HEK293T (cell line): ENCODE data around the gene IER5.

ENCODE experiments used
- ARNT ChIP-seq: fragments of 450-650 bp; IDR thresholded peaks from 2 replicates; pipeline ENCODE4 v1.6.1; 2017; ENCODE audit warnings: mild to moderate bottlenecking
- BHLHE40 ChIP-seq: fragments of 450-650 bp; IDR thresholded peaks from 2 replicates; pipeline ENCODE4 v1.6.1; 2016; ENCODE audit warnings: mild to moderate bottlenecking, moderate library complexity, borderline replicate concordance
- CTBP1 ChIP-seq: fragments of 450-650 bp; IDR thresholded peaks from 2 replicates; pipeline ENCODE4 v1.6.1; 2016; ENCODE audit warnings: borderline replicate concordance
- ELF4 ChIP-seq: fragments of 450-650 bp; IDR thresholded peaks from 2 replicates; pipeline ENCODE4 v1.6.1; 2017; ENCODE audit warnings: antibody characterized with exemption
- FOXM1 ChIP-seq: fragments of 450-650 bp; IDR thresholded peaks from 2 replicates; pipeline ENCODE4 v1.6.1; 2017; ENCODE audit warnings: mild to moderate bottlenecking, borderline replicate concordance
- HDGF ChIP-seq: fragments of 450-650 bp; IDR thresholded peaks from 2 replicates; pipeline ENCODE4 v1.6.1; 2017; ENCODE audit warnings: antibody characterized with exemption, borderline replicate concordance
- L3MBTL2 ChIP-seq: fragments of 450-650 bp; conservative IDR thresholded peaks from 2 replicates; pipeline ENCODE4 v1.6.1; 2016; ENCODE audit warnings: mild to moderate bottlenecking
- NFRKB ChIP-seq: fragments of 450-650 bp; IDR thresholded peaks from 2 replicates; pipeline ENCODE4 v1.6.1; 2016; ENCODE audit warnings: mild to moderate bottlenecking, moderate library complexity
- SP1 ChIP-seq: fragments of 450-650 bp; IDR thresholded peaks from 2 replicates; pipeline ENCODE4 v1.6.1; 2017
- SUZ12 ChIP-seq: fragments of 450-650 bp; IDR thresholded peaks from 2 replicates; pipeline ENCODE4 v1.6.1; 2016; ENCODE audit warnings: mild to moderate bottlenecking

DNA sequence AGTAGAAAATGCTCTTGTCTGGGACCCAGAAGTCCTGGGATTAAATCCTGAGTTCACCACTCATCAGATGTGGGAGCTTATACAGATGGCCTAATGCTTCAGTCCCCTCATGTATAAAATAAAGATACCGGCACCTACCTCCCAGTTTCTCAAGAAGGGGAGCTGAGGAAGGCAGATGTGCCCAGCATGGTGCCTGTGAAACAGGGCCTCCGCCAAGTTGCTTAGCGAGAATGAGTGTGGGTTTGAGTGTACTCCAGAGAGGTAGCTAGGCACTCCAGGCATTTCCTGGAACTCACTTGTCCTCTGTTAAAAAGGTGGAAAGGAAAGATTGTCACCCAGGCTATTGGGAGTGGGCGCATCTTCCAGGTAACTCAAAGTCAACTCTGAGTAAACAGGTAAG, 37.8 kb downstream of the IER5 start:
- TF ChIP-seq L3MBTL2 (no peak), CTBP1 (no peak), ARNT (no peak), FOXM1 (no peak), HDGF (no peak), SP1 (no peak), SUZ12 (no peak), ELF4 (no peak), NFRKB (no peak), BHLHE40 (no peak)
